NCI-H1436 treated with DMSO at 0.1 percent for 48 hours (cell line): ENCODE data around the gene MRPL53.
A peak's percentile ranks its signal among the peaks of the same experiment; 100 is the strongest.

Source experiments
- DNase-seq: peaks from one replicate; lab custom pipeline; 2025; lab: John Stamatoyannopoulos, UW

MRPL53 gene

DNA sequence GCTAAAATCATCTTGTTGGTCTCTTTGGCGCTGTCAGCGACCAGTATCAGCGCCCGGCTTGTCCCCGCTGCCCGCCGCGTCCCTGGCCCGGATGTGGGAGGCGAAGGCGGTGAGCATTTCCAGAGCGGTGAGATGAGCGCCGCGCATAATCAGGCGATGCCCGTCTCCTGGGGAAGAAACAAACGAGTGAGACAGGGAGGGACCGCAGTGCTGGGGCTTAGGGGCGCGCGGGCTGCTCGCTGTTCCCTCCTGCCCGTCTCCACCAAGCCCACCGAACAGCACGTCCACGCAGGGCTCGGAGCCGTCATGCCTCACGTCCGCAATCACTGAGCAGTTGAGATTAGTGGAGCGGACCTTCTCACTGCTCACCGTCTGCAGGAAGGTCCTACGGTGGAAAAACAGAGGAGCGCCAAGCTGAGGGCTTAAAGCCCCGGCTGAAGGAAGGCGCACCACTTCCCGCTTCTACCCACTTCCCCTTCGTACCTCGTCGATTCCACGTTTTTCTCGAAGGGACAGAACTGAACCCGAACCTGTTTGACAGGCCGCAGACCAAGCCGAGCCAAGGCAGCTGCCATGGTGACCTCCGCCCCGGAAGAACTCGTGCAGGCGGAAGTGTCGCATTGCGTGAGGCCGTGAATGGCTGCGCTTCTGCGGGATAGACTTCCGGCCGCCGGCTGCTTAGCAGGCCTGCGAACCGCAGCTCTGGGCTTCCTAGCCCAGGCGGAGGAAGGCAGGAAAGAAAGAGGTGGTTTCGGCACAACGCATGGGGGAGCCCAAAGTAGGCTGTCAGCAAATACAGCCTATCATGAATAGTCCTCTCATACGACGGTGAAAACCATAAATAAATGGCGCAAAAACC, at the start of gene MRPL53:
MRPL53 (minus strand) TSS at position 595 of the 859 bp plus-strand sequence; CDS start at position 575, 20 bp downstream.
- DNase-seq: peak; percentile 24

DNA sequence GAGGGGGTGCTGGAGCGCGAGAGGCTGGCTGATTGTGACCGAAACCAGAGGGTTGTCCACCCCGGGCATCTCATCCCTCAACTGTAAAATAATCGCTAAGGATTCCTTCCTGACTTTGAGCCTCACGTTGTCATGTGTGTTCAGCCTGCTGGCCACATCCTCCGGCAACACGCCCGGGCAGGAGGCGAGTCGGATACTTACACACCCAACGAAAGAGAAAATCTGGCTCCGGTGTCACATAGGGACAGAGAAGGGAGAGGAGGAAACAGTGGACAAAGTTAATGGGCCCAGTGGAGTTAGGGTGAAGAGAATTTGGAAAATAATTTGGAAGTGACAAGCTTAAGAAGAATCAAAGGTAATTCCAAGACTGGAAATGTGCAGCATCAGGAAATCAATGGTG, 44.2 kb upstream of the MRPL53 start:
- DNase-seq: no peak

DNA sequence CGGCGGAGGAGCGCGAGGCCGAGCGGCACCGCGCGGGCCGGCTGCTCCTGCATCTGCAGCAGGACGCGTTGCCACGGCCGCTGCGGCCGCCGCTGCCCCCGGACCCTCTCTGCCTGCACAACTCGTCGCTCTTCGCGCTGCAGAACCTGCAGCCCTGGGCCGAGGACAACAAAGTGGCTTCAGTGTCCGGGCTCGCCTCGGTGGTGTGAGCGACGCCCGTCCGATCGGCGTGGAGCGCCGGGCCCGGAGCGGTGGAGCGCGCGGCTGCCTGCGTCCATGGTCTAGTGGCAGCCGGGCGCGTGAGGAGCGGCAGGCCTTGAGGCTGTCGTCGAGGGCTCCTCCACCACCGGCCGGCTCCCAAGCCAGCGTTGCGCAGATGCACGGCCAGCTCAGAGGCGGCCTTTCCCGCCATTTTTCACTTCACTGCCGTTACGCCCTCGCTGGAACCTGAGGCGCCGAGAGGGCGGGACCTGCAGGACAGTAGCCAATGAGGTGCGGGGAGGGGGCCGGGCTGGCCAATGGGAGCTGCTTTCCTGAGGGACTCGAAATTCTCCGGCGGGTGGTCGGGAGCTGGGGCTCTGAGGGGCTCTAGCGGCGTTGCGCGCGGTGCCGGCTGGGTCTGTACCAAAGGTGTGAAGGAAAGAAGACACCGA, 43.6 kb upstream of the MRPL53 start:
- no peak for DNase-seq

DNA sequence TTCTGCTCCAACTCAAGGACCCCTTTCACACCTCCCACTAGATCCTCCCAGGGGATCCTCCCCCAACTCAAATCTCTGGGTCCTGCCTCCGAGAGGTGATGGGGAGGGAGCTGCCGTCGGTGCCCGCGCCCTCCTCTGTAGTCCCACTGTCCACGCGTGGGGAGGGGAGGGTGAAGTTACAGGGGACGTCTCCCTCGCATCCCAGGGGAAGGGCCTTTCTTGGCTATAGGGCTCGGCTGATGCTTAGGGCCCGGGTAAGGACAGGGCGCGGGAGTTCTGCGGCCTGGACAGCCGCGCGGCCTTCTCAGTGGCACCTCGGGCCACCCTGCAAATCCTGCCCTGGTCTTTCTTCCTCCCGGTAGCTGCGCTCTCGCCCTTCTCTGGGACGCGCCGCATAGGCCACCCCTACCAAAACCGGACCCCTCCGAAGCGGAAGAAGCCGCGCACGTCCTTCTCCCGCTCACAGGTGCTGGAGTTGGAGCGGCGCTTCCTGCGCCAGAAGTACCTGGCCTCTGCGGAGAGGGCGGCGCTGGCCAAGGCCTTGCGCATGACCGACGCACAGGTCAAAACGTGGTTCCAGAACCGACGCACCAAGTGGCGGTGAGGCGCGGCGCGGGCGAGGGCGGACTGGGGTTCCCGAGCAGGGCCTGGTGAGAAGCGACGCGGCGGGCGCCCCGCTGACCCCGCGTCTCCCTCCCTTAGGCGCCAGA, 42.9 kb upstream of the MRPL53 start:
- no peak for DNase-seq

DNA sequence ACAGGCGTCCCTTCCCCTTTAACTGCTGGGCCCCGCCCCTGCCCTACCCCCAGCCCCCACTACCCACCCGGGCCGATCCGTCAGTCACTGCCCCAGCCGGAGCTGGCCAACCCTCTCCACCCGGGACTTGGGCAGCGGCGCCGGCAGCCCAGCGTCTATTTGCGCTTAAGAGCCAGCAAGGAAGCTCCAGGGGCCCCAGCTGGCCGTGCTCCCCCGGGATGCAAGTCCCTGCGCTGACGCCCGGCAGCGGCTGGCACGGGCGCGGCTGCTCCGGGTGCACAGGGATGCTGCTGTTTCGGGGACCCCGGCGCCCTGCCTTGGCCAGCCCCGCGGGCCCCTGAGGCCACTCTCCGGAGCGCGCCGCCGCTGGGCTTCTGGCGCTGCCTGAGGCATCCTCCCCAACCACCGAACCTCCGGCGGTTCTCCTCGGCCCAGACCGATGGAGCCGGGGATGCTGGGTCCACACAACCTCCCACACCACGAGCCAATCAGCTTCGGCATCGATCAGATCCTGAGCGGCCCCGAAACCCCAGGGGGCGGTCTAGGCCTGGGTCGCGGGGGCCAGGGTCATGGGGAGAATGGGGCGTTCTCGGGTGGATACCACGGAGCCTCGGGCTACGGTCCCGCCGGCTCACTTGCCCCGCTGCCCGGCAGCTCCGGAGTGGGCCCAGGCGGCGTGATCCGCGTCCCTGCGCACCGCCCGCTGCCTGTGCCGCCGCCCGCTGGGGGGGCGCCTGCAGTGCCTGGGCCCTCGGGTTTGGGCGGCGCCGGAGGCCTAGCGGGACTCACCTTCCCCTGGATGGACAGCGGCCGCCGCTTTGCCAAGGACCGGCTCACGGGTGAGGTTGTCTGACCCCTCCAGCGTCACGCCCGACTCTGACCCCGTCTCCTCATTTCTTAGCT, 42.1 kb upstream of the MRPL53 start, which contains the start of gene TLX2:
TLX2 (plus strand) TSS at position 83 of the 903 bp plus-strand sequence; CDS start at position 440, 357 bp downstream.
- DNase-seq: no peak

DNA sequence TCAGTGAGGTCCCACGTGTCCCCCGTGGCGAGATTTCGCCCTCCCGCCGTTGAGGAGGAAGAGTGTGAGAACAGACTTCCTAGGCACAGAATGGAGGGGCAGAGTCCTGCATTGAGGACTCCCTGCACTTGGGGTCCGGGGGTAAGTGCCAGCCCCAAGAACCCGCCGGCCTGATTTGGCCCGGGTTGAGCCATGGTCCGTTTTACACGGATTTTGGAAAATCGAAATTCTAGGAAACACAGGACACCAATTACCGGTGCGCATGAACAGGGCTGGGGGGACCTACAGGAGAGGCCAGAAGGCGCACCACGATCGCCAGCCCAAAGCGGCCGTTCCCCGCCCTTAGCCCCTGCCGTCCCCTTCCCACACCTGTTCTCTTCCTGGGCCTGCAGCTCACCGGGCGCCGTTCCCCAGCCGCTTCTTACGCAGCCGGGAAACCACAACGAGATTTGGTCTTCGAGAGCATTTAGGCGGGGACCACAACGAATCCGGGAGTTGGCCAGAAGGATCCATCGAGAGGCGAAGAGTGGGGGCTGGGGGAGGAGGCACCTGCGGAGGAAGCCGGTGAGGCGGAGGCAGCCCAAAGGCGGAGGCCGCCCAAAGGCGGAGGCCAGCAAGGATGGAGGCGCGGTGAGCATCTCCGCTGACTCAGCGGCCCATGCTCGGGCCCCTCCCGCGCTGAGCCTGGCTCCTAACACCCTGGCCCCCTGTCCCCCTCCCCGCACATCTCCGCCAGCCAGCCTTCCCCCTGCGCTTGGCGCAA, 41.3 kb upstream of the MRPL53 start:
- DNase-seq: no peak

DNA sequence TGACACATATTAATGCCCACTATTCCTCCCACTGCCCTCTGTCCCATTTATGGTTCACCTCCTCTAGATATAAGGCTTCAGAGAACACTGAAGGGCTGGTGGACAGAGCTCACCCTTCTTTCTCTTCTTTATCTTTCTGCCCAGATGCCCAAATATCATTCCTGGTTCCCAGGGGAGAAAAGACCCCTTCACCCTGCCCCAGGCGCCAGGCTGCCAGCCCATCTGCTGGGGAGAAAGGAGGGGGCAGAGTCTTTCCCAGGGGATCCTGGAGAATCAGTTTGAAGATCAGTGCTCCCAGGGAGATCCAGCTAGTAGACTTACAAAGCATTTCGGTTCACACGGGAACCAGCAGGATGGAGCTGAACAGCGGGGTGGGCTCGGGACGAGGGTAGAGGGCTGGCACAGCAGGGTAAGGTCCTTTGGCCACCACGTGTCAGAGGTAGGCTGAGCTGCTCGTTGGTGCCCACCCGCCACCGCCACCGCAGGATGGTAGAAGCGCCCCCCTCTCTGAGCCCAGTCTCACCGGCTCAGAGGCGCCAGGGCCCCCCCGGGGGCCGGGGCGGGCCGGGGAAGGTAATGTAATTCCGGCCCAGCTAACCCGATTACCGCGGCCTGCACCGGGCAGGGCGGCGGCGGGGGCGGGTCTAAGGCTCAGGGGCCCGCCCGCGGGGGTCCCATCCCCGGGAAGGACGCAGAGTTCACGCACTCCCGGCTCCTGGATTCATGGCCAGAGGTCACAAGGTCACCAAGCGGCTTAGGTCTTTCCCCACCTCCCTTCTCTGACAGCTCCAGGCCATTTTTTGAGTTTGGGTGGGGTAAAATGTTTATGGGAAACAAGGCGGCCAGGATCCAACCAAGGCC, 40.5 kb upstream of the MRPL53 start:
- DNase-seq: no peak

DNA sequence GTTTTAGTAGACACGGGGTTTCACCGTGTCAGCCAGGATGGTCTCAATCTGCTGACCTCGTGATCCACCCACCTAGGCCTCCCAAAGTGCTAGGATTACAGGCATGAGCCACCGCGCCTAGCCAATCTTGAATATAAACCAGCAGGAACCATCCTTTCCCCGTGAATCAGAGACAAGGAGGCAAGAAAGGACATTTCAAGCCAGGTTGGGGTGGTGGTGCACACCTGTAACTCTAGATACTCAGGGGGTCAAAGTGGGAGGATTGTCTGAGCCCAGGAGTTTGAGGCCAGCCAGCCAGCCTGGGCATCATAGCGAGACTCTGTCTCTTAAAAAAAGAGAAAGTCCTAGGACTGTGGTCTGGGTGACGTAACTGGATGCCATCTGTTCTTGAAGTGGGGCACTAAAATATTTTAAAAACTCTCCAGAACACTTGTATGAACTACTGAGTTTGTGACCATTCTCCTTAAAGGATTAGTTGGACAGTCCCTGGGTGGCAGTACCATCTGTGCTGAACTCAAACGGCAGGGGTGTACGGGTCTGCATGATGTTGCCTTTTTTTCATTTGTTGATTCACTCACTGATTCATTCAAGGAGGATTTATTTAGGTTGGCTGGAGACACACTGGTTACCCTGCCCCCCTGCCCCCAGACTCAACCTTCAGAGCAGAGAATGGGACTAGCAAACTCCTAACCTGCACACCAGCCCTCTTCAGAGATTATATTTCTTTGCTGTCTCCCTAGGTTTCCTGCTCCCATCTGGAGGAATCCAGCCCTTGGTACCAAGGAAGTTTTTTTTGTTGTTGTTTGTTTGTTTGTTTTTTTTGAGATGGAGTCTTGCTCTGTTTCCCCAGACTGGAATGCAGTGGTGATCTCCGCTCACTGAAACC, 38.9 kb upstream of the MRPL53 start:
- DNase-seq: no peak

DNA sequence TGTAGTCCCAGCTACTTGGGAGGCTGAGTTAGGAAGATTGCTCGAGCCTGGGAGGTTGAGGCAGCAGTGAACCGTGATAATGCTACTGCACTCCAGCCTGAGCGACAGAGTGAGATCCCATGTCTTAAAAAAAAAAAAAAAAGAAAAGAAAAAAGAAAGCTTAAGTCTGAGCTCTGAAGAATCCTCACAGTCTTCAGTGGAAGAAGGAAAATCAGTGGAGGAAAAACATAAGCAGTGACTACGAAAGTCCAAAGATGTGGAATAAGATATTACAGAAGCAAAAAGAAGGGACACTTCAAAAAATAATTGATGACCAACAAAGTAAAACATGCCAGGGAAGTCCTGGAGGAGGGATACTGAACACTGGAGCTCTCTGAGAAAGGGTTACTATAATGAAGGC, 37.8 kb upstream of the MRPL53 start:
- DNase-seq: no peak

DNA sequence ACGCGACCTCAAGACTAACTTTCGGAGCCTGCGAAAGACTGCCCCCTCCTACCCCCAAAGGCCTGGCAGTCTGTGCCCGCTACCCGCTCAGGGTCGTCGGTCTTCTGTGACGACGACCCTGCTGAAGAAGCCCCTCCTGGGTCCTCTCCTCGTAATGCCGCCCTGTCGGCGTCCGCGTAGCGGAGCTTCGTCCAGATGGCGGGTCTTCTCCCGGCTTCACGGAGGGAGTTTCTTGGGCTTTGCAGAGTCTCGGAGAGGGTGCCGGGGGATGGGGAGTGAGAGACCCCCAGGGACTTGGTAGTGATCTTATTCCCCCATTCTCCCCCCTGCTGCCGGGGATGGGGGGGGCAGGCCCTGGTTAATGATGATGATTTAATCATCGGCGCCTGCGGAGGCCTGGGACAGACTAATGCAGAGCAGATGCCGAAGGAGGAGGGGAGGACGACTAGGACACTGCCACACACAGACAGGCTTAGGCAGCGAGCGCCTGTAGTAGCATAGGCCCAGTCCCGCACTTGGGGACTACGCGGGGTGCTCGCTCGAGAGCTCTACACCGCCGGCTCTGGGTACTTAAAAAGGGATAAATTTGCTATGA, 35.5 kb upstream of the MRPL53 start:
- no peak for DNase-seq

DNA sequence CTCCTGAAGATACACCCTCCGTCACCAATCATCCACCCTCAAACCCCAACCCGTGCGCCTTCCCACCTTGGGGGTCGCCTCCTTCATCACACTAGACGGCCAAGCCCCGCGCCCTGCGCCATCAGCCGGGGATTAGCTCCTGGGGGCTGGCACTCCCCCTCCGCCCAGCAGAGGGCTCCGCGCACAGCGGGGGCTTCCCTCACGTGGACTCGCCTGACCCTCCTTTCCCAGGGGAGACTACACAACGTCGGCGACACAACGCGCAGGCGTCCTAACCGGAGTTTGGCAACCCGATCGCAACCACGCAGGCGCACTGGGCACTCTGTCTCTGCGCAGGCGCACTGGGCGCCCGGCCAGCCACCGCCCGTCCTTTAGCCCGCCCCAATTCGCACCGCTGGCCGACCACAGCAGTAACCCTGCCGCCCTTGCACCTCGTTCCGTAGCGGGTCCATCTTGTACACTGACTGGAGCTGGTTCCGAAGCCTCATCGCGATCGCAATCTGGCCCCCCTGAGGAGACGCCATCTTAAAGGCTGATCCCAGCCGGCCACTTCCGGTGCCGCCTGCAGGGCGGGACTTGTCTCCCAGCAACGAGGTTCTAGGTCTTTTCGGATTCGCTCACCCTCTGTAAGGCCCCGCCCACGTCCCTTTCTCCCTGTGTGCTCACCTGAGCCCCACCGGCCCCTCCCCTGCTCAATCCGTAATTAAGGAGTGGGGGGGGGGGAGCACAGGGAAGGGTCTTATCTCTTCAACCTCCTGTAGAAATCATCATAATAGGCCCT, 34.9 kb upstream of the MRPL53 start, which contains the start of gene PCGF1:
PCGF1 (minus strand) TSS at position 551 of the 781 bp plus-strand sequence; CDS start at position 524, 27 bp downstream.
- peak; percentile 91 for DNase-seq

DNA sequence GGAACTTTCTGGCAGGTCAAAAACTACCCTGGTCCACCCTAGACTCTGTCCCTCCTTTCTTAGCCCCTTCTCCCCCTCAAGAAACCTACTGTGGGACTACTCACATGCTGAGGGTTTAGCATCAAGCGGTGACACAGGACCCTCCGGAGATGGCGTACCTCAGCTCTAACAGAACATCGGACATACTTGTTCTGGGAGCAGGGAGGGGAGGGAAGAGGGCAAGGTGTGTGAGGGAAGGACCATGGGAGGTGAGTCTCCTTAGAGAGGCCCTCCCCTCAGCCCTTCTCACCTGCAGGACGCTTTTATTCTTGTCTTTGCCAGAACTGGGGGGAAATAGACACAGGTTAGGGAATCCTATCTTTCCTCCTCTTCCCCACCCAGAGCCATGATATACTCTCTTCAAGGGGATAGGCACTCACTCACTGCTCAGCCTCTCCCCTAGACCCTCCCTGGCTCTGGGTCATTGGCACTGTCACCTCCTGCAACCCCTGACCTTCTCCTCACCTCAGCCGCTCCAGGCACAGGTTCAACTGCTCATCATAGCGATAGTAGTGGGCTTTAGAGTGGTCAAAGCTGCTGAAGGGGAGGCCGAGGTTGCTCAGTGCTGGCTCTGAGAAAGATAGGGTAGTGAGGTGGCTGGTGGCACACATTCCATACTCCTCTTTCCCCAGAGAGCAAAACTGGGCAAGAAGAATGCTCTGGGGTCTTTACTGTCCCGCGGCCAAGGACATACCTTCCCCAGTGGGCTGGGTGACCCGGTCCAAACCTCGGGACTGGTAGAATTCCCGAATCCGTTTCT, 33.2 kb upstream of the MRPL53 start:
- DNase-seq: no peak

DNA sequence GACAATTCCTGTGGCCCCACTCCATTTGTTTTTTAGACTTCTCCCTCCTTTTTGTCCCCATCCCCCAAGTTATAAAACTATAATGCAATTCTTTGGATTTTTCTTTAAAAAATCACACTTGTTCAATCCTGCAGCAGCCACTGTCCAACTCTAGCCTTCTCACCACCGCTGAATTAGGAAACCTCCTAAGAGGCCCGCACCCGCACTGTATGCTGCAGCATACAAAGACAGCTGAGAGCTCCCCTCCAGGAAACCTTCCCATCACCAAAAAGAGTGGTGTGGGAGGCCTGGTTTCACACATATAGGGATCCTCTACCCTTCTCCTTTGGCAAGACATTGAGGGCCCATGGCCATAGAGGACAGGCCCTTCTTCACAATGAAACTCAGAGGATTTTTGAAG, 32.1 kb upstream of the MRPL53 start:
- no peak for DNase-seq

DNA sequence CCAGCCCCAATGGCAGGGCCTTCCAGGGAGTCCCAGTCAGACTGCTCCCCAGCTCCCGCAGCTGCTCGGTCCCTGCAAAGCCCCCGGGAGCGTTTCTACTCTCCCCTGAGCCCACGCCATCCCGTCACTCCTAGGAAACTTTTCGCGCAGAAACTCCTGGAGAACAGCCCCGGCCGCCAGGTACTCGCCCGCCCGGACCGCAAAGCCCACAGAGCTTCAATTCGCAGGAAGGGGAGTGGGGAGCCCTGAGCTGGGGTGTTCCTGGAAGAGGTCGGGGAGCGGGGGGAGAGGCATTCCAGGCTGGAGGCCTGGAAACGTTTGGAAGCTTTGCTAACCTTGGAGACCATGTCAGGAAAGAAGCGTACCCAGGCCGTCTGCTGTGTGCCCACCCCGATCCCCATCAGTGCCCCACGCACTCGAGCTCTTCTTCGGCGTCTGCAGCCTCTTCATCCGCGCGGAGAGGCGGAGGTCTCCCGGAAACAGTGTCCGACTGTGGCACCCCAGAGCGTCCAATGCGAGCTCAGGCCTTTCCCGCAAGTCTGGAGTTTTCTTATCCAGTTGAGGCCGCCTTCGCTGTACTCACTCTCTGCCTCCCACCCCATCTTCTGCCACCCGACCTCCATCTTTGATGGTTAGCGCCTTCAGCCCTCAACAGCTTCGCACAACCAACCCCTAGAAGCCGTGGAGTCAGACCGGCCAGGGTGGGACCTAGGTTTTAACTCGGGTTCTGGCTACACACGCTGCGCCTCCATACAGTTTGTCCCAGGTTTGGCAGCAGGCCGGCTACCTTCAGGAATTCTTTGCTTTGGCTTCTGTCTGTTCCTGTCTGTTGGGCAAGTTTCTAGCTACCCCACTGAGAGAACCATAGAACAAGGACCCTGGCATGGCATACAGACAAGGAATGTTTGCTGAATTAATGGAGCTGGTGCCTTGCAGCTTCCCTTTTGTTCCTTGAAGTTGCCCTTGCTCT, 31.3 kb upstream of the MRPL53 start:
- DNase-seq: no peak

DNA sequence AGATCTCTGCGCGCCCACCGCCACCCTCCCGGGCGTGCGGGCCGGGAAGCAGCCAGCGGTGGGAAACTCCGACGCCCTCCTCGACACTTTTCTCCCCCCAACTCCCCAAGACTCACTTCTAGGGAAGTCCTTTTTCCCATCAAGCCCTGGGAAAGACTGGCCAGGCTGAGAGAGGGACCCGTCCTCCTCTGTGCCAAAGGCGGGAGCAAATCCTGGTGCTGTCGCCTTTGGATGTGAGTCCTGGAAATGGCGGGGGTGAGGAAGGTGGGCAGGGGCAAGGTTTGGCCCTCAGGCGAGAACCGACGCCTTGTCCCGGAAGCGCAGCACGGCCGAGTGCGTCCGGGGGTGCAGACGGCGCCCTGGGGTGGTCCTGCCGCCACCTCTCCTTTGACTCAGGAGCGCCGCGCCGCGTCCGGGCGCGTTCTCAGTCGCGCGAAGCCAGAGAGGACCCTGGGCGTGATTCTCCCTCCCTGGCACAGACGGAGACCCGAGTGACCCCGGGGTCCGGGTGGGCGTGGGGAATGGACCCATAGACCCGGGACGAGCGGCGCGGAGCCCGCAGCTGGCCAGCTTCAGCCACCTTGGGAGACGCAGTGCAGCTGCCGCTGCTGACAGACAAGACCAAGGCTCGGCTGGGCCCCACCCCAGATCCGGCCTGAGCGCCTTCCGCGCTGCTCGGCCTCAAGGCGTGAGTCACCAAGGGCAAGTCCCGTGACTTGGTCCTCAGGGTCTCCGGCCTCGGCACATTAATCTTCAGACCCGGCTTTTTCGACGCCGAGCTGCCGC, 30.4 kb upstream of the MRPL53 start:
- no peak for DNase-seq
